Endodermal cell (in vitro differentiated cells): ENCODE data around the gene PPP1CA. TPM values are rescaled to one million over a fixed set of nuclear protein-coding genes. Genes with fewer than 3 reads are reported as not detected.

Source experiments
- DNase-seq: peaks from one replicate; pipeline ENCODE4 v3.0.0-alpha.2; 2017
- H3K27ac ChIP-seq: 2 replicates; pipeline ENCODE4 v1.5.1; 2013; ENCODE audit warnings: mild to moderate bottlenecking, low read depth, low read length, moderate library complexity
- H3K27me3 ChIP-seq: 2 replicates; pipeline ENCODE4 v1.6.1; 2013; ENCODE audit warnings: mild to moderate bottlenecking, low read length, moderate library complexity; ENCODE audit not compliant: insufficient read depth, control insufficient read depth, poor library complexity, severe bottlenecking
- H3K36me3 ChIP-seq: 2 replicates; pipeline ENCODE4 v1.7.0; 2013; ENCODE audit warnings: mild to moderate bottlenecking, low read length, moderate library complexity; ENCODE audit not compliant: control insufficient read depth, insufficient read depth
- H3K4me1 ChIP-seq: one replicate; pipeline ENCODE4 v1.7.0; 2013; ENCODE audit warnings: low read length; ENCODE audit not compliant: control insufficient read depth, insufficient read depth
- H3K4me3 ChIP-seq: 2 replicates; pipeline ENCODE4 v1.5.1; 2013; ENCODE audit warnings: mild to moderate bottlenecking, low read length, moderate library complexity
- H3K9ac ChIP-seq: 2 replicates; pipeline ENCODE4 v1.6.1; 2013; ENCODE audit warnings: mild to moderate bottlenecking, low read length, moderate library complexity; ENCODE audit not compliant: poor library complexity, severe bottlenecking; ENCODE audit errors: extremely low read depth
- H3K9me3 ChIP-seq: 2 replicates; pipeline ENCODE4 v1.6.1; 2013; ENCODE audit warnings: mild to moderate bottlenecking, low read length, moderate library complexity; ENCODE audit not compliant: control insufficient read depth
- H3K27ac Mint-ChIP-seq: 2 replicates; pipeline ENCODE4 v1.8.0; 2020; ENCODE audit warnings: mixed read lengths
- H3K27me3 Mint-ChIP-seq: 2 replicates; pipeline ENCODE4 v1.8.0; 2021; ENCODE audit warnings: mild to moderate bottlenecking, mixed read lengths; ENCODE audit not compliant: insufficient read depth
- H3K36me3 Mint-ChIP-seq: 2 replicates; pipeline ENCODE4 v1.8.0; 2020; ENCODE audit warnings: low read depth, mixed read lengths
- H3K4me1 Mint-ChIP-seq: 2 replicates; pipeline ENCODE4 v1.8.0; 2020; ENCODE audit warnings: mixed read lengths
- H3K4me3 Mint-ChIP-seq: 2 replicates; pipeline ENCODE4 v1.8.0; 2020; ENCODE audit warnings: mild to moderate bottlenecking, moderate library complexity, mixed read lengths
- H3K9me3 Mint-ChIP-seq: 2 replicates; pipeline ENCODE4 v1.8.0; 2020; ENCODE audit warnings: mild to moderate bottlenecking, mixed read lengths
- CTCF ChIP-seq: fragments of 200-600 bp; sonication (generic); conservative IDR thresholded peaks from 2 replicates; pipeline ENCODE4 v1.5.0; 2021; ENCODE audit warnings: antibody characterized with exemption, mild to moderate bottlenecking
- WGBS, 2 experiments: methylation state at CpG; one replicate each; pipeline versions ENCODE4 v1.1.5 to v1.1.7; 2013; ENCODE audit warnings: missing lambda C conversion rate in 2 of 2, mixed read lengths in 1 of 2; ENCODE audit not compliant: insufficient coverage in 1 of 2, insufficient read length in 1 of 2; 5-methylcytosine and 5-hydroxymethylcytosine counted together
- total RNA-seq, 2 donors: library from RNA; stranded (reverse); fragmentation: NEBNext Ultra II Directional in 1 of 2; extraction: Animal tissue kit (Norgen Biotek cat#: 25700) in 1 of 2; gene quantifications; 2 replicates in 1 of 2; 3 replicates in 1 of 2; pipeline ENCODE4 v1.2.1, GENCODE V29; 2021

Gene PPP1CA
- total RNA-seq, 2 donors from 2014 or later: 182 to 212 TPM

- 88 to 92% methylated on average over 17 to 22 of the region's 24 CpGs for WGBS, 2 experiments
- DNase-seq: no peak
- no peak overlapping the region for H3K9ac ChIP-seq
- Mint-ChIP-seq H3K4me1 (peaks cover 4% of the 10 kb centered on the region), H3K4me3 (no peak overlapping the region), H3K27ac (peak overlapping the region; percentile 74), H3K36me3 (peaks cover 25% of the 10 kb centered on the region), H3K27me3 (no peaks in the 10 kb centered on the region), H3K9me3 (no peaks in the 10 kb centered on the region)
- no peaks in the 10 kb centered on the region for H3K27me3 ChIP-seq
- H3K4me1 ChIP-seq: peaks cover 3% of the 10 kb centered on the region
- H3K4me3 ChIP-seq: no peak overlapping the region
- H3K36me3 ChIP-seq: peaks cover 30% of the 10 kb centered on the region
- TF ChIP-seq CTCF: no peak
- no peak overlapping the region for H3K27ac ChIP-seq
- no peaks in the 10 kb centered on the region for H3K9me3 ChIP-seq
Observed at GRCh38 chr11:67431346-67432249, 29.9 kb upstream of the PPP1CA start.

- H3K4me1 Mint-ChIP-seq: peaks cover 3% of the 10 kb centered on the region
- Histone ChIP-seq H3K4me1 (peaks cover 3% of the 10 kb centered on the region), H3K27ac (no peak overlapping the region), H3K9me3 (no peaks in the 10 kb centered on the region), H3K4me3 (peak overlapping the region; percentile 99), H3K36me3 (peaks cover 30% of the 10 kb centered on the region), H3K9ac (no peak overlapping the region), H3K27me3 (no peaks in the 10 kb centered on the region)
- 85 to 92% methylated on average over 10 to 11 of the region's 11 CpGs for WGBS, 2 experiments
- no peak overlapping the region for H3K27ac Mint-ChIP-seq
- no peak for TF ChIP-seq CTCF
- H3K4me3 Mint-ChIP-seq: peak overlapping the region; percentile 83
- no peak for DNase-seq
- H3K27me3 Mint-ChIP-seq: no peaks in the 10 kb centered on the region
- peaks cover 20% of the 10 kb centered on the region for H3K36me3 Mint-ChIP-seq
- no peaks in the 10 kb centered on the region for H3K9me3 Mint-ChIP-seq
Observed at GRCh38 chr11:67429722-67430121, 28.1 kb upstream of the PPP1CA start.

GRCh38 chr11:67429038-67429668 lies 27.5 kb upstream of the PPP1CA start:
- Mint-ChIP-seq H3K27me3 (no peaks in the 10 kb centered on the region), H3K9me3 (no peaks in the 10 kb centered on the region), H3K27ac (peak overlapping the region; percentile 90), H3K36me3 (peaks cover 20% of the 10 kb centered on the region), H3K4me3 (peak overlapping the region; percentile 83), H3K4me1 (peaks cover 3% of the 10 kb centered on the region)
- peak overlapping the region; percentile 99 for H3K4me3 ChIP-seq
- H3K27ac ChIP-seq: no peak overlapping the region
- peaks cover 30% of the 10 kb centered on the region for H3K36me3 ChIP-seq
- DNase-seq: no peak
- H3K9ac ChIP-seq: peak overlapping the region; percentile 95
- H3K27me3 ChIP-seq: no peaks in the 10 kb centered on the region
- H3K4me1 ChIP-seq: peaks cover 3% of the 10 kb centered on the region
- H3K9me3 ChIP-seq: no peaks in the 10 kb centered on the region
- no peak for TF ChIP-seq CTCF
- 60 to 65% methylated on average over 8 to 12 of the region's 12 CpGs for WGBS, 2 experiments
